Lower lobe of right lung (tissue), 2 donors: ENCODE measurements around the gene RPA1. TPM values are rescaled to one million over a fixed set of nuclear protein-coding genes. Genes with fewer than 3 reads are reported as not detected.

Source experiments
- ATAC-seq, 2 donors: fragments of 200-7000 bp; cut with Tn5 transposase; one replicate each; pipeline ENCODE4 v1.9.1; 2020 to 2022; ENCODE audit warnings: mild to moderate bottlenecking in 2 of 2, moderate library complexity in 2 of 2
- DNase-seq: peaks from one replicate; pipeline ENCODE4 v3.0.0-alpha.2; 2020
- H3K27ac ChIP-seq: fragments of 200-600 bp; one replicate; pipeline ENCODE4 v1.8.0; 2022
- H3K27me3 ChIP-seq: fragments of 200-600 bp; one replicate; pipeline ENCODE4 v1.8.0; 2022; ENCODE audit warnings: low read depth
- H3K36me3 ChIP-seq: fragments of 200-600 bp; one replicate; pipeline ENCODE4 v1.8.0; 2022; ENCODE audit warnings: mild to moderate bottlenecking
- H3K4me1 ChIP-seq: fragments of 200-600 bp; one replicate; pipeline ENCODE4 v1.8.0; 2022
- H3K4me3 ChIP-seq: fragments of 200-600 bp; one replicate; pipeline ENCODE4 v1.8.0; 2022; ENCODE audit warnings: mild to moderate bottlenecking
- H3K9me3 ChIP-seq: fragments of 200-600 bp; one replicate; pipeline ENCODE4 v1.8.0; 2022
- intact Hi-C: fragments of 100-400 bp; cut with DNase I; formaldehyde crosslinking; loops from one replicate; pipeline ENCODE4 v1.11.0; 2022
- total RNA-seq: library from RNA; stranded (reverse); fragmentation: NEBNext Ultra II Directional; extraction: Animal tissue kit (Norgen Biotek cat#: 25700); gene quantifications from one replicate; pipeline ENCODE4 v1.2.1, GENCODE V29; 2021
- TF ChIP-seq, protein P1 (sequence below): fragments of 200-600 bp; IDR thresholded peaks from one replicate; pipeline ENCODE4 v1.8.0; 2022; ENCODE audit warnings: antibody characterized with exemption, mild to moderate bottlenecking
- donor health status: DM: no; HTN: yes; CAD: no; lungs with severe emphysema.

The RPA1 gene
- total RNA-seq, 1 donor from 2014 or later, result 67.1 TPM

DNA sequence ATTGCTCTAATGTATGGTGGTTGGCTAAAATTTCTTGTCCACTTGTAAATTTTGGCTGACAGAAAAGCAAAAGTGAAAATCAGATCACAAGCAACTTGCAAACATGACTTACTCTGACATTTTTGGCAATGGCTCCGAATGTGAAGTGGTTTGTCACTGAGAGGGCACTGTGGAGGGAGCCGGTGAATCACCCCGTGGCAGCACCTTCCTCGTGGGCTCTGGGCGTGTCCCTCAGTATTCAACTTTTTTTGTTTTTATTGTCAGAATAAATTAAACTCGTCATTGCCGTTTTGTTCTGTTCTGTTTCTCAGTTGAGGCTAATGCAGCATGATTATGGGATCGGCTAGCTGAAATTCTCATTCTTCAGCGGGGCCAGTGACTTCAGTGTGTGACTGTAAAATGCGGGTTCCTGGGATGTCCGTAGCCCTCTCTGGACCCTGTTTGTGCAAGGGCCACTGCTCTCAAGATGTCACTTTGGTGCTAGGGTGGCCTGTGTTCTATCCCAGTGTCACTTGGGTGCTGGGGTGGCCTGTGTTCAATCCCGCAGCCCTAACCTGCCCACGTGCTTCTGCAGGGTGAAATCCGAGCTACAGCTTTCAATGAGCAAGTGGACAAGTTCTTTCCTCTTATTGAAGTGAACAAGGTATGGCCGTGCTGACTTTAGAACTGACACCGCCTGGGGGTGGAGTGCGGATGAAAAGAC is 48.8 kb downstream of the RPA1 start:
- Histone ChIP-seq H3K9me3 (no peaks in the 10 kb centered on the region), H3K27me3 (no peaks in the 10 kb centered on the region), H3K36me3 (peaks cover 93% of the 10 kb centered on the region), H3K27ac (no peak overlapping the region), H3K4me1 (no peaks in the 10 kb centered on the region), H3K4me3 (no peak overlapping the region)
- no peak for DNase-seq
- ATAC-seq, result peak; percentile 49 to 60
- TF ChIP-seq, protein P1, sequence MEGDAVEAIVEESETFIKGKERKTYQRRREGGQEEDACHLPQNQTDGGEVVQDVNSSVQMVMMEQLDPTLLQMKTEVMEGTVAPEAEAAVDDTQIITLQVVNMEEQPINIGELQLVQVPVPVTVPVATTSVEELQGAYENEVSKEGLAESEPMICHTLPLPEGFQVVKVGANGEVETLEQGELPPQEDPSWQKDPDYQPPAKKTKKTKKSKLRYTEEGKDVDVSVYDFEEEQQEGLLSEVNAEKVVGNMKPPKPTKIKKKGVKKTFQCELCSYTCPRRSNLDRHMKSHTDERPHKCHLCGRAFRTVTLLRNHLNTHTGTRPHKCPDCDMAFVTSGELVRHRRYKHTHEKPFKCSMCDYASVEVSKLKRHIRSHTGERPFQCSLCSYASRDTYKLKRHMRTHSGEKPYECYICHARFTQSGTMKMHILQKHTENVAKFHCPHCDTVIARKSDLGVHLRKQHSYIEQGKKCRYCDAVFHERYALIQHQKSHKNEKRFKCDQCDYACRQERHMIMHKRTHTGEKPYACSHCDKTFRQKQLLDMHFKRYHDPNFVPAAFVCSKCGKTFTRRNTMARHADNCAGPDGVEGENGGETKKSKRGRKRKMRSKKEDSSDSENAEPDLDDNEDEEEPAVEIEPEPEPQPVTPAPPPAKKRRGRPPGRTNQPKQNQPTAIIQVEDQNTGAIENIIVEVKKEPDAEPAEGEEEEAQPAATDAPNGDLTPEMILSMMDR, result no peak
- intact Hi-C loops, result no loop called here

DNA sequence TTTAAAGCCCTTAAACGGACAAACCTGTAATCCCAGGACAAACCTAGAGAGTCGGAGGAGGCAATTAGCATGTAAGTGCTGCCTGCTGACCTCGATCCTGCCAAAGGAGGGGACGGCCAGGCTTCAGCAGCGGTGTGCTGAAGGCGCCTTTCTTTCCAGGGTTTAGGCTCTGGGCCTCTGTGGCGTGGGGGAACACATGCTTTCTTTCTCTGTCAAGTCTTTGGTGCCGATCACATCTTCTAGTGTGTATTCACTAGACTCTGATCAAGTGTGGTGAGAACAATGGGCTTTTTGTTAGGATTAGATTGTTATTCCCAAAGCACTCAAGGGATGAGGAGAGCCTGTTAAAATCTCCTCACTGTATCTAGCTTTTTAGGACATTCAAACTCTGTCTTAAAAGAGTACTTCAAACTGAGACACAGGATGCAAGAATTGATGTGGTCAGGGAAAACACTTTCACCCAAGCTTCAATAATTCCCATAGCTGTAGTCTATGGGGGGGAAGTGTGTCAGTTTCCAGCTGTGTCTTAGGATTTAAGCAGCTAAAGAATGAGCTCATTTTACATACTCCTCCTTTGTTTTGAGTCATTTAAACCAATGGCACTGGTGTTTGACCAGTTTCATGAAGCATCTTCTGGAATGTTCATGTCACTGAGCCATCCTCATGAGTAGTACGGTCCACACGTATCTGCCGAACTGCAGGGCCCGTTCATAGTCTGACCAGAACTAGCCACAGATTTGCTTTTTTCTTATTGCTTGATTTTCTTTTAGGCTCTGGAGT is 51.2 kb downstream of the RPA1 start:
- Histone ChIP-seq H3K4me3 (no peak overlapping the region), H3K27ac (no peak overlapping the region), H3K9me3 (no peaks in the 10 kb centered on the region), H3K36me3 (peaks cover 96% of the 10 kb centered on the region), H3K4me1 (no peaks in the 10 kb centered on the region), H3K27me3 (no peaks in the 10 kb centered on the region)
- ATAC-seq (no peak), DNase-seq (no peak)
- intact Hi-C loops, result no loop called here
- TF ChIP-seq, protein P1, result no peak

DNA sequence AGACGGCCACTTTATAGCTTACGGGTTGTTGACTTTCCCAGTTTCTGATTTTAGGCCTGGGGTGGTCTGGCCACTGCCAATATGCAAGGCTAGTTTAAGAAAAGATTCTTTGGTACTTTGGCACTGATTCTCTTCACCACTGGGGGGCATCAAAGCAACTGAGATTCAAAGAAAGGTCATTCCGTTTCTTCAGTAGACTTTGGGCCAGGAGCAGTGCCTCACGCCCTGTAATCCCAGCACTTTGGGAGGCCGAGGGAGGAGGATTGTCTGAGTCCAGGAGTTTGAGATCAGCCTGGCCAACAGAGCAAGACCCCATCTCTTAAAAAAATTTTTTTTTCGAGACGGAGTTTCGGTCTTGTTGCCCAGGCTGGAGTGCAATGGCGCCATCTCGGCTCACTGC is 53.0 kb downstream of the RPA1 start:
- ATAC-seq (peak; percentile 35 to 36), DNase-seq (no peak)
- peaks cover 96% of the 10 kb centered on the region for H3K36me3 ChIP-seq

DNA sequence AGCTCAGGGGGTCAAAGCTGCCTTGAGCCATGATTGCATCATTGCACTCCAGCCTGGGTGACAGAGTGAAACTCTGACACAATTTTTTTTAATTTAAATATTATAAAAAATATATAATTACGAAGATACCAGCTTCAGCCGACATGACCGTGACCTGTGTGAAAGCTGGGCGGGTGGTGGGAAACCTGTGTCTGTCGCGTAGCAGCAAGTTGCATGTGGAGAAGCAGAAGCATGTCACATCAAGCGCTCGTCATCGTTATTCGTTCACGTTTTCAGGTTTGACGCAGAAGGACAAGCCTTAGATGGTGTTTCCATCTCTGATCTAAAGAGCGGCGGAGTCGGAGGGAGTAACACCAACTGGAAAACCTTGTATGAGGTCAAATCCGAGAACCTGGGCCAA is 53.7 kb downstream of the RPA1 start:
- ATAC-seq, result no peak
- intact Hi-C loops, result no loop called here
- H3K4me1 ChIP-seq, result no peaks in the 10 kb centered on the region
- TF ChIP-seq, protein P1, result no peak
- H3K9me3 ChIP-seq, result no peaks in the 10 kb centered on the region
- H3K27ac ChIP-seq, result no peak overlapping the region
- peaks cover 96% of the 10 kb centered on the region for H3K36me3 ChIP-seq
- no peak overlapping the region for H3K4me3 ChIP-seq
- no peaks in the 10 kb centered on the region for H3K27me3 ChIP-seq
- no peak for DNase-seq

More for the DNA sequence above, 53.0 kb downstream of the RPA1 start:
- H3K9me3 ChIP-seq, result no peaks in the 10 kb centered on the region
- H3K4me3 ChIP-seq, result no peak overlapping the region
- H3K4me1 ChIP-seq, result no peaks in the 10 kb centered on the region
- TF ChIP-seq, protein P1, result peak; percentile 45
- H3K27ac ChIP-seq, result no peak overlapping the region
- no peaks in the 10 kb centered on the region for H3K27me3 ChIP-seq
- intact Hi-C loops, result no loop called here

DNA sequence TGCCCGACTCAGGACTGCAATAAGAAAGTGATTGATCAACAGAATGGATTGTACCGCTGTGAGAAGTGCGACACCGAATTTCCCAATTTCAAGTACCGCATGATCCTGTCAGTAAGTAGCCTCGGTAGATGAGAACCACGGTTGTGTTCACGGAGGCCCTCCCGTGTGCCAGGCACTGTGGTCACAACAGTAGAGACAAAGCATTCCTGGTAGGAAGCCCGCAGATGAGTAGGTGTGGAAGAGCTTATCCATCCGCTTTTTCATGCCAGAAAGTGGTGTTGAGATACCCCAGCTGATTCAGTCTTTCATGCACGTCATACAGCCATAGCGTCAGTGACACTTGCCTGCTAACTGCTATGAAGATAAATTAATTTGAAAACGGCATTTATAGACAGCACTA is 58.9 kb downstream of the RPA1 start:
- TF ChIP-seq, protein P1, result no peak
- no peak for ATAC-seq
- intact Hi-C loops, result no loop called here
- no peaks in the 10 kb centered on the region for H3K27me3 ChIP-seq
- H3K4me1 ChIP-seq, result no peaks in the 10 kb centered on the region
- H3K9me3 ChIP-seq, result no peaks in the 10 kb centered on the region
- H3K4me3 ChIP-seq, result no peak overlapping the region
- no peak for DNase-seq
- H3K27ac ChIP-seq, result no peak overlapping the region
- peaks cover 100% of the 10 kb centered on the region for H3K36me3 ChIP-seq
